Lower leg skin (tissue), 4 donors: ENCODE data around the gene CCDC8. TPM values are rescaled to one million over a fixed set of nuclear protein-coding genes. Genes with fewer than 3 reads are reported as not detected.
A peak's percentile ranks its signal among the peaks of the same experiment; 100 is the strongest.

Source experiments
- DNase-seq, 2 donors: peaks; one replicate each; pipeline ENCODE4 v3.0.0-alpha.2; 2019; ENCODE audit warnings: low spot score in 2 of 2
- H3K4me3 ChIP-seq: fragments of 200-600 bp; sonication (generic); 2 replicates; pipeline ENCODE4 v1.5.1; 2017; ENCODE audit warnings: mild to moderate bottlenecking, low read depth; ENCODE audit not compliant: poor library complexity, severe bottlenecking
- POLR2A ChIP-seq, 2 donors: fragments of 450-650 bp; IDR thresholded peaks; one replicate each; pipeline ENCODE4 v1.6.1; 2016 to 2017; ENCODE audit warnings: antibody characterized with exemption in 2 of 2, mild to moderate bottlenecking in 1 of 2, moderate library complexity in 1 of 2
- WGBS, 2 donors: methylation state at CpG; one replicate each; pipeline ENCODE4 v1.1.5; 2018; 5-methylcytosine and 5-hydroxymethylcytosine counted together
- intact Hi-C: fragments of 100-400 bp; cut with DNase I; formaldehyde crosslinking; loops from one replicate; pipeline ENCODE4 v1.15.0; 2023; ENCODE audit warnings: low total_unique reads
- total RNA-seq, 4 donors: library from RNA; depleted of rRNA; stranded (reverse); fragments of >200 nt; gene quantifications; one replicate each; pipeline ENCODE4 v1.1.0, GENCODE V29; 2016
- TF ChIP-seq, protein P1 (sequence below), 3 donors: fragments of 450-650 bp; IDR thresholded peaks; one replicate each; pipeline ENCODE4 v1.5.1; 2016; ENCODE audit warnings: antibody characterized with exemption in 3 of 3, mild to moderate bottlenecking in 3 of 3, moderate library complexity in 2 of 3

CCDC8 gene
- total RNA-seq, 4 donors from 2014 or later = 1.1 to 11.5 (median 4.2) TPM

DNA sequence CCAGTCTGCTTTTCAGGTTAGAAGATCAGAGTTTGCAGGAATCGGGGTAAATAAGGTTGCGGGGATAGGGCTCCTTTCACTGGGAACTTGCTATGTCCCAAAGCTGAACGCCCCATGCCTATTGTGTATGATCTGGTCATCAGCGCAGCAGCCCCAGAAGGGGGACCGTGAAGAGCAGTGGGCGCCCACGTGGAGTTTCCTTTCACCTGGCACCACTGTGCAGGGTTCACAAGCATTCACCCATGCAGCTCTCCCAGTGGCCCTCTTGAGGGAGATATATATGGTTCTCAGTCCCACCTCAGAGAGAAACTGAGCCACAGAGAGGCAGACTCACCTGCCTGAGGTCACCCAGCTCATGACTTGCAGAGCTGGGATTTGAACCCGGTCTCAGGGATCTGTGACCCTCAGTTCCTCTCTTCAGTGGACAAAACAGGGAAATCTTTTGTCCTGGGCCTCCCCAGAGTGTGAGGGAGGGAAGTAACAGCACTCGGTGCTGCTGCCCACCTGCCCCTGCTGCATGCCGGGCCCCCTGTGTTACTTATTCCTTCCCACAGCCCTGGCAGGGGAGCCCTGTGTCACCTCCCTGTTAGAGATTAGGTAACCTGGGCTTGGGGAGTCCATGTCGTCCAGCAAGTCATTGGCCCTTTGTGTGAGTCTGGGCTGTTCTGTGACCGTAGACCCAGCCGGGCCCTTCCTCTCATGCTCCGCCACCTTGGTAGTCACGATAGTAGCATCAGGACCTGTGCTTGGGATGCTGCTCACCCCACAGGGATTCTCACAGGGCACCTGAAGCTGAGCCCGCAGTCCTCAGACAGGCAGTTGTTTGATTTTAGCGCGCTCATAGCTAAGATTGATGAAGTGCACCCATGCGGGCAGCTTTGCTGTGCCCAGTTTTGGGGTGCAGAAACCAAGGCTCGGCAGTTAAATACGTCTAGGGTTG is 38.6 kb downstream of the CCDC8 start:
- peak in 1 of 2 donors; percentile 81 for DNase-seq
- TF ChIP-seq POLR2A (IDR thresholded peaks at IDR 0.05) = no peak
- TF ChIP-seq, protein P1, sequence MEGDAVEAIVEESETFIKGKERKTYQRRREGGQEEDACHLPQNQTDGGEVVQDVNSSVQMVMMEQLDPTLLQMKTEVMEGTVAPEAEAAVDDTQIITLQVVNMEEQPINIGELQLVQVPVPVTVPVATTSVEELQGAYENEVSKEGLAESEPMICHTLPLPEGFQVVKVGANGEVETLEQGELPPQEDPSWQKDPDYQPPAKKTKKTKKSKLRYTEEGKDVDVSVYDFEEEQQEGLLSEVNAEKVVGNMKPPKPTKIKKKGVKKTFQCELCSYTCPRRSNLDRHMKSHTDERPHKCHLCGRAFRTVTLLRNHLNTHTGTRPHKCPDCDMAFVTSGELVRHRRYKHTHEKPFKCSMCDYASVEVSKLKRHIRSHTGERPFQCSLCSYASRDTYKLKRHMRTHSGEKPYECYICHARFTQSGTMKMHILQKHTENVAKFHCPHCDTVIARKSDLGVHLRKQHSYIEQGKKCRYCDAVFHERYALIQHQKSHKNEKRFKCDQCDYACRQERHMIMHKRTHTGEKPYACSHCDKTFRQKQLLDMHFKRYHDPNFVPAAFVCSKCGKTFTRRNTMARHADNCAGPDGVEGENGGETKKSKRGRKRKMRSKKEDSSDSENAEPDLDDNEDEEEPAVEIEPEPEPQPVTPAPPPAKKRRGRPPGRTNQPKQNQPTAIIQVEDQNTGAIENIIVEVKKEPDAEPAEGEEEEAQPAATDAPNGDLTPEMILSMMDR (IDR thresholded peaks at IDR 0.05) = no peak
- intact Hi-C loops = no loop called here
- H3K4me3 ChIP-seq = no peak overlapping the region
- 86 to 91% methylated on average over 19 to 21 of the region's 21 CpGs for WGBS, 2 donors

DNA sequence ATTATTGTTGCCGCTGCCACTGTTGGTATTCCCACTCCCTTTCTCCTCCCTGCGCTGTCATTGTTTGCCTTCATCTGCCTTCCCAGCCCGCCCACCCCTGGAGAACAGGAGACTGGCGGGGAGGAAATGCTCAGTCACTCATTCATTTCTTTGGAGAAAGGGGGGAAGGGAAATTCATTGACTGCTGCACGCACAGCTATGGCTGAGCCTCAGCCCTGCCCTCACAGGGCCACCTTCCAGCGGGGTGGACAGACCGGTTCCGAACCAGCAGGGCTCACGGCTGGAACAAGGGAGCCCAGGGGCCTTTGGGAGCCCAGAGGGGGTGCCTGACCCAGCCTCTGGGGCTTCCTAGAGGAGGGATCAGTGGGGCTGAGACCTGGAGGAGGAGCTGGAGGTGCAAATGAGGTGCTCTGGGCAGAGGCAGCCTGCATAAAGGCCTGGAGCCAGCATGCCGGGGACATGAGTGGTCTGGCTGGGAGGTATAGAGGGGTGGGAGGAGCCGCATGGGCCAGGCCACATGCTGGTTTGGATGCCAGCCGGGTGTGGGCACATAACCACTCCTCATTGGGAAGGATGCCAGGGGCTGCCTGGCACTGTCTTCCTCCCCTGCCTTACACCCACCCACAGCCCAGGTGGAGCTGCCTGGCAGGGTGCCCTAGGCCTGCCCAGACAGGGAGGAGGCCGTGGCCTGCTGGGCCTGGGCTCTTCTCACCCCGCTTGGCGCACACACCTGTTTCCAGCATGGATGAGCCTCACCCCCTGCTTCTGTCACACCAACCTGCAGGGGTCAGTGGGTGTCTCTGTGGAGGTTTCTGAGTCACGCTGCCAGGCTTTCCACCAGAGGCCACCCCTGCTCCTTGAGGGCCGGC is 39.6 kb downstream of the CCDC8 start:
- intact Hi-C loops = no loop called here
- DNase-seq = peak; percentile 83 to 95
- H3K4me3 ChIP-seq = no peak overlapping the region
- 30 to 34% methylated on average over 17 of the region's 17 CpGs for WGBS, 2 donors
- TF ChIP-seq POLR2A (IDR thresholded peaks at IDR 0.05) = no peak
- TF ChIP-seq, protein P1 (IDR thresholded peaks at IDR 0.05) = no peak

DNA sequence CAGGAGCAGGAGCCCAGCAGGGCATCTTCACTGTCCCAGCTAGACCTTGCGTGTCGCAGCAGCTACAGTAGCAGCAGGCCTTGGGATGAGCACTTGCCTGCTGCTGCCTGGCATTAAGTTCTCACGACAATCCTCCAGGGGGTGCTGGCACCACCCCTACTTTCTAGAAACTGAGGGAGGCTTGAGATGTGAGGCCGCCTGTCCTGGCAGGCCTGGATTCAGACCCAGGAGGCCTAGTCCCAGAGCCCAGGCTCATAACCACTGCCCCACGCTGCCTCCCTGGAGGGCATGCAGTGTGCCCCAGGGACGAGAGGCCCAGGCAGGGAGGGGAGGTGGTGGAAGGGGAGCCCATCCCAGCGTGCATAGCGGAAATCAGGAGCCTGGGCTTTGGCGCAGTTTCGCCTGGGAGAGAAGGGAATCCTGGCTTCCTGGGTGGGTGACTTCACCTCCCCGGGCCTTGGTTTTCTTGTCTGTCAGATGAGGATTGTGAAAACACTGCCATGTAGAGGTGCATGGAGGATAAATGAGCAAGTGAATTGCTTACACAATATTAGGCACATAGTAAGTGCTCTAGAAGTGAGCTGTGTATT is 40.4 kb downstream of the CCDC8 start:
- 39 to 42% methylated on average over 7 to 11 of the region's 11 CpGs for WGBS, 2 donors
- intact Hi-C loops = no loop called here
- H3K4me3 ChIP-seq = no peak overlapping the region
- TF ChIP-seq POLR2A (IDR thresholded peaks at IDR 0.05) = no peak
- peak in 1 of 2 donors; percentile 85 for DNase-seq

GRCh38 chr19:46371371-46371901 is 41.9 kb downstream of the CCDC8 start:
- intact Hi-C loops = no loop called here
- TF ChIP-seq POLR2A (IDR thresholded peaks at IDR 0.05) = no peak
- TF ChIP-seq, protein P1 (IDR thresholded peaks at IDR 0.05) = no peak
- WGBS, 2 donors = 66 to 75% methylated on average over 9 to 10 of the region's 10 CpGs
- peak in 1 of 2 donors; percentile 72 for DNase-seq
- H3K4me3 ChIP-seq = no peak overlapping the region

DNA sequence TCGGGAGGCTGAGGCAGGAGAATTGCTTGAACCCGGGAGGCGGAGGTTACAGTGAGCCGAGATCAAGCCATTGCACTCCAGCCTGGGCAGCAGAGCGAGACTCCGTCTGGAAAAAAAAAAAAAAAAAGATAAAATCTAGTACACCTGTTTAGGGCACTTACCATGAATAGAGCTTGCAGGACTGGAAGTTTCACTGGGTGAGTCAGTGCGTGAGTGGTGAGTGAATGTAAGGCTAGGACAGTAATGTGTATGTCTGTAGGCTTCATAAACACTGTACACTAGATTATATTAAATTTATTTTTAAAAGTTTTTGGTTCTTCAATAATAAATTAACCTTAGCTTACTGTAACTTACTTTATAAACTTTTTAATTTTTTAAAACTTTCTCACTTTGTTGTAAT is 43.5 kb downstream of the CCDC8 start:
- TF ChIP-seq, protein P1 (IDR thresholded peaks at IDR 0.05) = no peak
- no peak for TF ChIP-seq POLR2A (IDR thresholded peaks at IDR 0.05)

More for the DNA sequence above, 43.5 kb downstream of the CCDC8 start:
- DNase-seq = no peak
- 68 to 73% methylated on average over 7 of the region's 7 CpGs for WGBS, 2 donors
- intact Hi-C loops = no loop called here
- H3K4me3 ChIP-seq = no peak overlapping the region
